NB4 (cell line): ENCODE results near the gene SIGLEC8.

Experiments used
- POLR2A ChIP-seq: IDR thresholded peaks from 2 replicates; pipeline ENCODE4 v1.6.1; 2011; ENCODE audit warnings: mild to moderate bottlenecking; ENCODE audit not compliant: insufficient read length; ENCODE audit errors: extremely low read depth
- TF ChIP-seq, protein P1 (sequence below): IDR thresholded peaks from one replicate; pipeline ENCODE4 v1.5.1; 2012; ENCODE audit warnings: low read depth, low read length

- TF ChIP-seq, protein P1, sequence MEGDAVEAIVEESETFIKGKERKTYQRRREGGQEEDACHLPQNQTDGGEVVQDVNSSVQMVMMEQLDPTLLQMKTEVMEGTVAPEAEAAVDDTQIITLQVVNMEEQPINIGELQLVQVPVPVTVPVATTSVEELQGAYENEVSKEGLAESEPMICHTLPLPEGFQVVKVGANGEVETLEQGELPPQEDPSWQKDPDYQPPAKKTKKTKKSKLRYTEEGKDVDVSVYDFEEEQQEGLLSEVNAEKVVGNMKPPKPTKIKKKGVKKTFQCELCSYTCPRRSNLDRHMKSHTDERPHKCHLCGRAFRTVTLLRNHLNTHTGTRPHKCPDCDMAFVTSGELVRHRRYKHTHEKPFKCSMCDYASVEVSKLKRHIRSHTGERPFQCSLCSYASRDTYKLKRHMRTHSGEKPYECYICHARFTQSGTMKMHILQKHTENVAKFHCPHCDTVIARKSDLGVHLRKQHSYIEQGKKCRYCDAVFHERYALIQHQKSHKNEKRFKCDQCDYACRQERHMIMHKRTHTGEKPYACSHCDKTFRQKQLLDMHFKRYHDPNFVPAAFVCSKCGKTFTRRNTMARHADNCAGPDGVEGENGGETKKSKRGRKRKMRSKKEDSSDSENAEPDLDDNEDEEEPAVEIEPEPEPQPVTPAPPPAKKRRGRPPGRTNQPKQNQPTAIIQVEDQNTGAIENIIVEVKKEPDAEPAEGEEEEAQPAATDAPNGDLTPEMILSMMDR: no peak
- no peak for TF ChIP-seq POLR2A
These were observed 748 bp upstream of the SIGLEC8 start for GRCh38 chr19:51458899-51459505.
